GM18907 (cell line): ENCODE measurements around the gene SIVA1.

Experiments used
- ATAC-seq: cut with Tn5 transposase; IDR thresholded peaks from one replicate; pipeline ENCODE4 v1.9.1; 2021; ENCODE audit warnings: mild to moderate bottlenecking, moderate library complexity; ENCODE audit not compliant: unreplicated experiment

The SIVA1 gene

GRCh38 chr14:104770072-104770579 is 17.2 kb downstream of the SIVA1 start:
- no peak for ATAC-seq

GRCh38 chr14:104770851-104771272 is 17.9 kb downstream of the SIVA1 start:
- ATAC-seq, result no peak

GRCh38 chr14:104771374-104771773 is 18.4 kb downstream of the SIVA1 start:
- ATAC-seq, result no peak

DNA sequence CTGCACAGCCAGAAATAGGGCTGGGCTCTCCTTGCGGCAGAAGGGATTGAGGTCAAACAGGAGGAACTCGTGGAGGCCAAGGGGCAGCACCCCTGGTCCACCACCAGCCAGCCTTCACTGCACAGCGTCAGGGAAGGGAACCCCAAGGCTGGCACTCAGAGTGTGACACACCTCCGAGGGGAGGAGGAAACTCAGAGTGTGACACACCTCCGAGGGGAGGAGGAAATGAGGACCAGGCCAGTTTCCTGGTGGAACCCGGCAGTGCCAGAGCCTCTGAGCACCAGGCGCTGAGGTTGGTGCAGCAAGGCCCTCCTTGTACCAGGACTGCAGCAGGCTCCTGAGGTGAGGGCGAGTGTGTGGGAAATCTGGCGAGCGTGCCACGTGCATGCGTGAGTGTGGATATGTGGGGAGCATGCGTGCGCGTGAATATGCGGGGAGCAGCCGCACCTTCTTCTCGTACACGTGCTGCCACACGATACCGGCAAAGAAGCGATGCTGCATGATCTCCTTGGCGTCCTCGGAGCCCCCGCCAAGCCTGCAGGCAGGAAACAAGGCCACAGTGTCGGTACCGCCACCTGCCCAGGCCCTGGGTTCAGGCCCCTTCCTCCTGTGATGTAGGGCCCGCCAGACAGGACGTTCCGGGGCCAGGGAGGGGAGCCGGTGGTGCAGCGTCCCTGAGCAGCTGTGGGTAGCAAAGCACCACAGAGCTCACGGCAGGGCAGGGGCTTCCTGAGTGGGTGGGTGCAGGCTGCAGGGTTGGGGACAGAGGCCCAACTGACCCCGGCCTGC is 19.2 kb downstream of the SIVA1 start:
- no peak for ATAC-seq

GRCh38 chr14:104772707-104773504 is 20.0 kb downstream of the SIVA1 start:
- no peak for ATAC-seq

DNA sequence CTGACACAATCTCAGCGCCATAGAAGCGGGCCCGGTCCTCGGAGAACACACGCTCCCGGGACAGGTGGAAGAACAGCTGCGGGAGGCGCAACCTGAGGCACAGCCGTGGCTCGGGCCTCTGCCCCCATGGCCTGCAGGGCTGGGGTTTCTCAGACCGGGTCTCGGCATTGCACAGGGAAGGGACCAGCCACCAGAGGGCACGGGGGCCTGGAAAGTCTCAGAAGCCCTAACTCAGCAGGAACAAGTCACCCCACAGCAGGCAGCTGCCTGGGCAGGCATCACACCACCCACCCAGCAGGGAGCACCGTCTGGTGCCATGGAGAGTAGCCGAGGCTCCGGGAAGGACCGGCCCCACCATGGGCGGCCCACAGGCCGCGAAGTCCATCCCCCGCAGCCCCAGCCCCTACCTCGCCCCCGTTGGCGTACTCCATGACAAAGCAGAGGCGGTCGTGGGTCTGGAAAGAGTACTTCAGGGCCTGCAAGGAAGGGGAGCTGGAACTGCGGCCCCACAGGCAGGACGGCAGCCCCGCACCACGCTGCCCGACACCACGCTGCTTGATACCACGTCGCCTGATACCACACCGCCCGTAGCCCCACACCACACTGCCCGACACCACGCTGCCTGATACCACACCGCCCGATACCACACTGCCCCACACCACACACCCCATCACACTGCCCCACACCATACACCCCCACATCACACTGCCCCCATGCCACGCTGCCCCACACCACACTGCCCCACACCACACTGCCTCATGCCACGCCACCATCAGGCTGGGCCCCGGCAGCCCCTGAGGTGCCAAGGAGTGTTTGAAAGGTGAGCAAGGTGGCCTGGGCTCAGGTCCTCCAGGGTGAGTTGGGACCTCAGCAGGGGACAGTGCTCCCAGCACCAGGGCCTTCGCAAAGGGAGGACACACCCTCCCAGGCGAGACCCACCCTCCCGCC is 20.8 kb downstream of the SIVA1 start:
- no peak for ATAC-seq

- ATAC-seq, result no peak
Measured at GRCh38 chr14:104774453-104775072, 21.6 kb downstream of the SIVA1 start.

DNA sequence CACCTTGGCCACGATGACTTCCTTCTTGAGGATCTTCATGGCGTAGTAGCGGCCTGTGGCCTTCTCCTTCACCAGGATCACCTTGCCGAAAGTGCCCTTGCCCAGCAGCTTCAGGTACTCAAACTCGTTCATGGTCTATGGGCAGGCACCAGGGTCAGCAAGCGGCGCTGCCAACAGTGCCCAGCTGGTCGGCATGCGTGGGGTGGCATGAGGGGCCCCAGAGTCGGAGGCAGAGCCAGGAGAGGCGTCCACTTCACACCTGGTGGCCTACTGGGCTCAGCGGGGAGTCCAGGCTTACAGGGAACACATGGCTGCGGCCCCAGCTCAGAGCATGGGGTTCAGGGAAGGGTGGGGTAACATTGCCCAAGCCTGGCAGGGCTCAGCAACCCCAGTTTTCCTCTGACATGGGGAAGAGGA is 22.1 kb downstream of the SIVA1 start:
- ATAC-seq, result no peak

DNA sequence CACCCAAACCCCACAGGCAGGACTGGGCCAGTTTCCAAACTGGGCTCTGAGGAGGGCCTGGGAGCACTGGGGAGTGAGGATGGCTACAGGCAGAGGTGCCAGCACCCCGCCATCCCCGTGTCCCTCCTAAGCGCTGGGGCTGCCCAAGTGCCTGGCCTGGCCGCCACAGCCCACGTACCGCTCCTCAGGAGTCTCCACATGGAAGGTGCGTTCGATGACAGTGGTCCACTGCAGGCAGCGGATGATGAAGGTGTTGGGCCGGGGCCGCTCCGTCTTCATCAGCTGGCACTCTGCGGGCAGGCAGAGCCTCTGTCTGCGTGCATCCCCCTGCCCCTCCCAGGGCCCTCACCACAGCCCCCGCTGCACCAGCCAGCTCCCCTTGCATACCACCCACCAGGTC is 23.5 kb downstream of the SIVA1 start:
- ATAC-seq, result no peak

DNA sequence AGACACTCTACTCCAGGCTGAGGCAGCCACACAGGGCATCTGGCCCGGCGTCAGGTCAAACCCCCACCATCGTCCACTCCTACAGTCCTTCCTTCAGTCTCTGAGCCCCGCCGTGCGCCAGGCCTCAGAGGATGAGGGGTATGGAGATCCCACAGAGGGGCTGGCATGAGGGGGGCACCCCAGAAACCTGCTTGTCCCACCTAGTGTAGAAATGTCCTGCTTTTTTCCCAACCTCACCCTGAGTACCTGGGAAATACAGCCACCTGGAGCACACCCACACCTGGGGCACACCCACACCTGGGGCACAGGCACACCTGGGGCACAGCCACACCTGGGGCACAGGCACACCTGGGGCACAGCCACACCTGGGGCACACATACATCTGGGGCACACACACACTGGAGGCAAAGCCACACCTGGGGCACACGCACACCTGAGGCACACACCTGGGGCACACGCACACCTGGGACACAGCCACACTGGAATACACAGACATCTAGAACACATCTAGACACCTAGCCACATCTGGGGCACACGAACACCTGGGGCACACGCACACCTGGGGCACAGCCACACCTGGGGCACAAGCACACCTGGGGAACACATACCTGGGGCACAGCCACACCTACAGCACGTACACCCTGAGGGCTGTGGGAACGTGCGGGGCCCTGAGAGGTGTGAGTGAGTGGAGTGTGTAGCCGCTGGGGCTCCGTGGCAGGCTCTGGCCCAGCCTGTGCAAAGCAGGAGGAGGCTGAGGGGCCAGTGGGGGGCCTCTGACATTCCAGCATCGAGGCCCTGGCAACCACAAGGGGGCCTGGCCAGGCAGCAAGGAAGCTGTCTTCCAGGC is 24.2 kb downstream of the SIVA1 start:
- no peak for ATAC-seq

- no peak for ATAC-seq
Measured at GRCh38 chr14:104777808-104778249, 24.9 kb downstream of the SIVA1 start.

- ATAC-seq, result no peak
Measured at GRCh38 chr14:104778694-104779331, 25.9 kb downstream of the SIVA1 start.

DNA sequence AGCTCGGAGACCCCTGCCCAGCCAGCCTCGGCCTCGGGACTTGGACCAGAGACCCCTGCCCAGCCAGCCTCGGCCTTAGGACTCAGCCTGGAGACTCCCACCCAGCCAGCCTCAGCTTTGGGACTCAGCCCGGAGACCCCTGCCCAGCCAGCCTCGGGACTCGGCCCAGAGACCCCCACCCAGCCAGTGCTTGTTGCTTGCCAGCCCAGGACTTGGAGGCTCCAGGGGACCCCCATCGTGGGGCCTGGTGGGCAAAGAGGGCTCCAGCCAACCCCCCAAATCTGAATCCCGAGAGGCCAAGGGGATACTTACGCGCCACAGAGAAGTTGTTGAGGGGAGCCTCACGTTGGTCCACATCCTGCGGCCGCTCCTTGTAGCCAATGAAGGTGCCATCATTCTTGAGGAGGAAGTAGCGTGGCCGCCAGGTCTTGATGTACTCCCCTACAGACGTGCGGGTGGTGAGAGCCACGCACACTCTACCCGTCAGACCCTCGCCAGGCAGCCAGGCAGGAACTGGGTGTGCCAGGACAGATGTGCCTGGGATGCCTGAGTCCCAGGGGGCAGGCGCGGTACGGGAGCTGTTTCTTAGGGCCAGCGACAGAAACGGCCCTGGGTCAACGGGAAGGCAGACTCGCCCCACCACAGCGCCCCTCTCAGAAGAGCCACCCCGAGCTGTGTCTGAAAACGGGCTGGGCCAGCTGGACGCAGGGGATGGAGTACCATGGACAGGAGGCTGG is 27.0 kb downstream of the SIVA1 start:
- no peak for ATAC-seq

GRCh38 chr14:104780513-104781030 is 27.6 kb downstream of the SIVA1 start:
- ATAC-seq, result no peak

DNA sequence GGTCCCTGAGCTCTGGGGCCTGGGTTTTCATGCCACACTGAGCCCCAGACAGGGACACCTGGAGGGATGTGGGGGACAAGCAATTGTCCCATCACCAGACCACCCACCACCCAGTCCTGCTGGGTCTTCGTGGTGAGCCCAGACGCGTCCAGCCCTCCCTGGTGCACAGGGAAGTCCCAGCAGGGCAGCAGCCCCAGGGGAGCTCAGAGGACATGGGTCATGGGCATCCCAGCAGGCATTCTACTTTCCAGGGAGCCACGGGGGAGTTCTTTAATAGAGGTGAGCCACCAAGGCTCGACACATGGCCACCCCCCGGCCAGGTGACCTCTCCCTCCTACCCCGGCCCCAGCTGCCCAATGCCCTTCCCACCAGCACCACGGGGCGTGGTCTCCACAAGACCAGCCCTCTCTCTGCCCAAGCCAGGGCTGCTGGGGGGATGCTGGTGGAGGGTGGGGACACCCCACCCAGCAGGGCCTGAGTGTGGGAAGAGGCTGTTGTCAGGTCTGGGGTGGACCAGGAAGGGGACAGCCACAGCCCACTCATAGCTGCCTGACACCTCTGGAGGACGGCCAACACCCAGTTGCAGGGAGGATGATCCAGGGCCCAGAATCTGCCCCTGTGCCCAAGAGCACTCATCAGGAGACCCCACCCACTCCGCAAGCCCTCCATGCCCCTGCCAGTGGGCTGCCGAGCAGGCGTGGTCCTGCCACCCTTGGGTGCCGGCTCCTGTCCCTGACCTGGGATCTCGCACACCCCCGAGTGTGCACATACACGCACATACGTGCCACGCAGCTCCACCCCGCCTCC is 28.5 kb downstream of the SIVA1 start:
- no peak for ATAC-seq

GRCh38 chr14:104782086-104782807 is 29.3 kb downstream of the SIVA1 start:
- no peak for ATAC-seq

DNA sequence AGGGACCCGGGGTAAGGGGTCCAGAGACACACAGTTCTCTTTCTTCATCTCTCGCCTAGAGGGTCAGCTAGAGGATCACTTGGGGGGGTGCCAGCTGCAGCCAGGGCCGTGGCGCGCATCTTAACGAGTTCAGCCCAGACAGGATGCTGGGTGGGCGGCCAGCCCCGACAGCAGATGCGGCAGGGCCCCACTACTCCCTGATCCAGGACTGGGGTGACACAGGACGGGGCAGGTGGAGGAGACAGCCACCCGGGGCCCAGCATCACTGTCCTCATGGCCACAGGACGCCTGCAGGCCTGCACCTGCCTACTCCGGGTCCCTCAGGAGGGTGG is 29.8 kb downstream of the SIVA1 start:
- no peak for ATAC-seq
